H54 (cell line): Measurements from ENCODE around the gene CDC42SE2.
A peak's percentile ranks its signal among the peaks of the same experiment; 100 is the strongest.

Experiments used
- DNase-seq: peaks from one replicate; pipeline ENCODE4 v3.0.0; 2011; ENCODE audit warnings: low spot score, mixed read lengths; ENCODE audit not compliant: insufficient read length
- FAIRE-seq: peaks from 3 replicates; lab custom pipeline; 2011; peaks lifted over from hg19 to GRCh38; lab: Jason Lieb, UNC
- POLR2A ChIP-seq: IDR thresholded peaks from 2 replicates; pipeline ENCODE4 v1.6.1; 2011; ENCODE audit warnings: low read depth, mild to moderate bottlenecking, low read length

CDC42SE2 gene, protein sequence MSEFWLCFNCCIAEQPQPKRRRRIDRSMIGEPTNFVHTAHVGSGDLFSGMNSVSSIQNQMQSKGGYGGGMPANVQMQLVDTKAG

DNA sequence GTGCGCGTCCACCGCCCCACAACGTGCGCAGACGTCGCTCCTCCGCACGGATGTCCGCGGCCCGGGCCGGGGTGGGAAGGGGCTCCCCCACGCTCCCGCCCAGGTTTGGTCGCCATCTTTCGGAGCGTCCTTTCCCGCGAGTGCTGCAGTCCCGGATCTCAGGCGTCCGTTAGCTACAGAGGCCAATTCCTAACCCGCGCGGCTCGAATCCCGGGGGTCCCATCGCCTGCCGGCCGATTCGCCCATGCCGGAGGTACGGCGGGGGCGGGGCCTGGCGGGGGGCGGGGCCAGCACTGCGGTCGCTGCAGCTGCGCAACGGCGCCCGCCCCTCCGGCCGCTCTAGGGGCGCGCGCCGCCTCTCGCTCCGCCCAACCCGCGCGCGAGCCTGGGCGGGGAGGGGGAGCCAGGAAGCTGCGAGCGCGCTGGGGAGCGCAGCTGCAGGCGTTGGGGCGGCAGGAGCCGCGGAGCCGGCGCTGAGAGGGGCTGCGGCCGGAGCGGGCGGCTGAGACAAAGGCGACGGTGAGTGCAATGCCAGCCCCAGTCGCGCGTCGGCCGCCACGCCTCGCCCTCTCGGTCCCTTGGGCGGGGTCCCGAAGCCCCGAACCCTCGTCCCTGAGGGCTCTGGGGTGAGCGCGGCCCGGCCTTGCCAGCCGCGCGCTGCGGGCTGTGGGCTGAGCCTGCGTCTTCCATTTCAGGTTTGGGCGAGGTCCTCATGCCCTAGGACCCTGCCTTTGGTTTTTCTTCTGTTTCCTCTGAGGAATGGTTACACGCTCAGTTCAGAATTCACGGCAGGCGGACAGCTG is at the start of gene CDC42SE2:
Gene CDC42SE2 (plus strand): TSS at position 406 of the 803 bp plus-strand sequence. CDS start 95,441 bp downstream, outside the sequence.
- no peak for FAIRE-seq
- TF ChIP-seq POLR2A, result peak; percentile 92
- peak; percentile 72 for DNase-seq

DNA sequence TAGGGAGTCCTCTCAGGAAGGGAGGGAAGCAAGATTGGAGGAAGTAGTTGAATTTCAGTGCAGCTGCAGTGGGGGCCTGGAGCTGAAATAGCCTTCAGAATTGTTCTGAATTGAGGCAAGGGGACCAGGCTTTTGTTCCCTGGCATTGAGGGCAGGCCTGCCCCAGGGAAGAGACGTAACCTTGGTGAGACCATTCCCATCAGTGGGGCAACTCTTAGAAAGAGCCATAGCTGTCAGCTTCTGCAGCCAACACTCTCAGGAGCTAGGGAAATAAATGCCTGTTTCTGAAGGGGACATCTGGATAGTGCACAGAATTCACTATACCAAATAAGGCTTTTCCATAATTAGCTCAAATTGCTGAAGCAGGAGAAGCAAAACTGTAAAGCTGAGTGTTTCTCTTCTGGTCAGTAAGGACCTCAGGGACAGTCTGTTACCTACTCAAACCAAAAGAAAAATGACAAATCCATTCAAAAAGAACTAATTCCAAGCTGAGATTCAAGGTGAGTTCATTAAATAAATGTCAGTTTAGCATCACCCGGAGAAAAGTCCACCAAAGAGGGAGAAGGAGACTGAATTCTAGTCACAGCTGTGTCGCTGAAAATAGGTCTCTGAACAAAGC is 49.1 kb upstream of the CDC42SE2 start:
- DNase-seq, result no peak
- no peak for TF ChIP-seq POLR2A
- FAIRE-seq, result no peak

DNA sequence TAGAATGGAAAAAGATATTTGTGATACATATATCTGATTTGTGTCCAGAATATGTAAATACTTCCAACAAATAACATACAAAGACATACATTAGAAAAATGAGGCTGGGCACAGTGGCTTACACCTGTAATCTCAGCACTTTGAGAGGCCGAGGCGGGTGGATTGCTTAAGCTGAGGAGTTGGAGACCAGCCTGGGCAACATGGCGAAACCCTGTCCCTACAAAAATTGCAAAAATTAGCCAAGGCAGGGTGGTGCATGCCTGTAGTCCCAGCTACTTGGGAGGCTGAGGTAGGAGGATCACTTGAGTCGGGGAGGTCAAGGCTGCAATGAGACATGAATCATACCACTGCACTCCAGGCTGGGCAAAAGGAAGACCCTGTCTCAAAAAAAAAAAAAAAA is 46.1 kb upstream of the CDC42SE2 start:
- FAIRE-seq (no peak), DNase-seq (no peak)
- TF ChIP-seq POLR2A, result no peak

DNA sequence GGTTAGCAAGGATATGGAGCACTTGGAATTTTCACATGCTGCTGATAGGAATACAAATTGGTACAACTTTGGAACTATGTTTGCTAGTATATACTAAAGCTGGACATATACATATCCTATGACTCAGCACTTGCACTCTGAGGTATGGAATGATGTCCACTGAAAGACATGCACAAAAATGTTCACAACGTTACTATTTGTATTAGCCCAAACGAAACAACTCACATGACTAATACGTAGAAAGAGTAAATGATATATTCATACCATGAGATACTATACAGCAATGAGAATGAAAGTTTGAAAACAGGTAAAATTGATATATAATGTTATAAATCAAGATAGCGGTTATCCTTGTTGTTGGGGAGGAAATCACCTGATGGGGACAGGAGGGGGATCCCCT is 45.5 kb upstream of the CDC42SE2 start:
- no peak for DNase-seq
- peak; percentile 23 for FAIRE-seq

DNA sequence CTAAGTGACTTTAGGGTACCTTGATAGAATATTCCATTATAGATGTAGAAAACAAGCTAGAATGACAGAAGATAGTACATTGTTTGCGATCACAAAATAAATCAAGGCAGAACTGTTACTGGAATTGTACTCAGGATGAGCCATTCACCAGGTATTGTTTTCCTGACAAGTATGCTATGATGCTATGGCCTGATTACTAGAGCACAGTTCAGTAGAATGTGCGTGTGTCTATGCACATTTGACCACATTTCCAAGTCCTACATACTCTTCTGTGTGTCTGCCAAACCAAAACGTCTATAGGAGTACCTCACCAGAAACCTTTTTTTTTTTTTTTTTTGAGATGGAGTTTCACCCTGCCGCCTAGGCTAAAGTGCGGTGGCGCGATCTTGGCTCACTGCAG is 43.3 kb upstream of the CDC42SE2 start:
- DNase-seq (no peak), FAIRE-seq (no peak)
- no peak for TF ChIP-seq POLR2A

More for the DNA sequence above, 45.5 kb upstream of the CDC42SE2 start:
- no peak for TF ChIP-seq POLR2A

DNA sequence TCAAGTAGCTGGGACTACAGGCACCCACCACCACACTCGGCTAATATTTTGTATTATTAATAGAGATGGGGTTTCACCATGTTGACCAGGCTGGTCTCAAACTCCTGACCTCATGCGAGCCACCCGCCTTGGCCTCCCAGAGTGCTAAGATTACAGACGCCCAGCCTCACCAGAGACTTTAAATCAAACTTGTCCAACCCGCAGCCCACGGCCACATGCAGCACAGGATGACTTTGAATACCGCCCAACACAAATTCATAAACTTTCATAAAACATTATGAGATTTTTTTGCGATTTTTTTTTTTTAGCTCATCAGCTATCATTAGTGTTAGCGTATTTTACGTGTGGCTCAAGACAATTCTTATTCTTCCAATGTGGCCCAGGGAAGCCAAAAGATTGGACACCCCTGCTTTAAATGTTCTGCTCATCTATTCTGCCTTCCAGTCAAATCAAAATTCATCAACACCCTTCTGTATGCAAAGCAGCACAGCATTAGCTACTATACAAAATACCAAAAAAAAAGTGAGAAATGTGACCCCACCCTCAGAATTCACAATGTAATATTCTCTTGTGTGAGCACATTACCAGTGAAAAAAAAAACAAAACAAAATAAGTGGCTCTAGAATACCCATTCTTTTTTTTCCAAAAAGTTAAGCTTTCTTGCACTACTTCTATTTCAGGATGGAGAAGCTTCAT is 42.7 kb upstream of the CDC42SE2 start:
- TF ChIP-seq POLR2A, result no peak
- DNase-seq, result no peak
- FAIRE-seq, result no peak

DNA sequence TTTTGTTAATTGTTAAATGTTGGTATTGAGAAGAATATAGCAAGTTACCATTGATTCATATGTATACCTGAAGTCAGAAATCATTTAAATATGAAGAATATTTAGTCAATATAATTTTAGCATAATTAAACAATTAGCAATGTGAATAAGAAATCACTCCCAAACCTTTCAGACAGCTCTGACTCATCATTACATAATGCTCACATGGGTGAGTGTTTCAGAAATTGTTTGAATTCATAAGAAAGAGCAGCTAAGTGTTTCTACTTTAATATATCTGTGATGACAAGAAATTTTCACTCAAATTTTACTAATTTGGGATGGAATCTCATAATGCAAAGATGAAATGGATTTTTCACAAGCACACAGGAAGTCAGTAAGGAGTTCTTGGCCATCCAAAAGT is 42.0 kb upstream of the CDC42SE2 start:
- FAIRE-seq (peak; percentile 68), DNase-seq (peak; percentile 6)
- no peak for TF ChIP-seq POLR2A

DNA sequence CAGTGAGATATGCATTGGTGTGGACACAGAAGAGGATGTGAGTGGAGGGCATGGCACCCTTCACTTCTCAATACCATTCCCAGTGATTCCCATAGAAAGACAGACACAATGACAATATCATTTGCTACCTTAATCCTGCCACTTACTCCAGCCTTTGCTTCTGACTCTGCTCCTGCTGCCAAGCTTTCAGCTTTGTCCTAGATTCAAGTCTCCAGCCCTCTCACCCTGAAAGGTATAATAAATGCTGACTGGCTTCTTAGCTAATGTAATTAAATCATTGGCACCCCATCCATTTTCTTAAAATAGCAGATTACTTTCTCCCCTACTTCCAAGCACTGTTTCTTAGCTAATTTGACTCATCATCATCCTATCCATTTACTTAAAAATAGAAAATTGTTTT is 41.1 kb upstream of the CDC42SE2 start:
- TF ChIP-seq POLR2A, result no peak
- no peak for DNase-seq
- FAIRE-seq, result no peak

DNA sequence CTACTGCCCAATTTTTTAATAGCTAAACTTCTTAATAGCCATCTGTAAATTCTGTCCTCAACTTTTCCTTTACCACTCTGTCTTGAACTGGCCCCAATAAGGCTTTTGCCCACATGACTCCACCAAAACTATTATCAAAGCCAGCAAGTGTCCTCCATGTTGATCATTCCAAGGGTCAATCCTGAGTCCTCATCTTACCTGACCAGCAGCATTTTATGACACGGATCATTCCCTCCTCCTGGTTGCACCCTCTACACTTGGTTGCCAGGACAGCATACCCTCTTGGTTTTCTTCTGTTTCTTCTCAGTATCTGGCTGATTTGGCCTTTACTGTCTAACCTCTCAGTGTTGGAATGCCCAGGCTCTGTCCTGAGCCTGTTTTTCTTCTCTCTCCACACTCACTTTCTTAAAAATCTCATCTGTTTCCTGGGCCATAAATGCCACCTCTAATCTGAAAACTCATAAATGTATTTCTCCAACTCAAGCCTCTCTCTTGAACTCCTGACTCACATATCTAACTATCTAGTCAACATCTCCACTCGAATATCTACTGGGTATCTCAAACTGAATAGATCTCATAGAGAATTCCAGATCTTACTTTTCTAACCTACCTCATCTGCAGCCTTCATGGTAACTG is 40.0 kb upstream of the CDC42SE2 start:
- no peak for DNase-seq
- FAIRE-seq, result no peak
- TF ChIP-seq POLR2A, result no peak

DNA sequence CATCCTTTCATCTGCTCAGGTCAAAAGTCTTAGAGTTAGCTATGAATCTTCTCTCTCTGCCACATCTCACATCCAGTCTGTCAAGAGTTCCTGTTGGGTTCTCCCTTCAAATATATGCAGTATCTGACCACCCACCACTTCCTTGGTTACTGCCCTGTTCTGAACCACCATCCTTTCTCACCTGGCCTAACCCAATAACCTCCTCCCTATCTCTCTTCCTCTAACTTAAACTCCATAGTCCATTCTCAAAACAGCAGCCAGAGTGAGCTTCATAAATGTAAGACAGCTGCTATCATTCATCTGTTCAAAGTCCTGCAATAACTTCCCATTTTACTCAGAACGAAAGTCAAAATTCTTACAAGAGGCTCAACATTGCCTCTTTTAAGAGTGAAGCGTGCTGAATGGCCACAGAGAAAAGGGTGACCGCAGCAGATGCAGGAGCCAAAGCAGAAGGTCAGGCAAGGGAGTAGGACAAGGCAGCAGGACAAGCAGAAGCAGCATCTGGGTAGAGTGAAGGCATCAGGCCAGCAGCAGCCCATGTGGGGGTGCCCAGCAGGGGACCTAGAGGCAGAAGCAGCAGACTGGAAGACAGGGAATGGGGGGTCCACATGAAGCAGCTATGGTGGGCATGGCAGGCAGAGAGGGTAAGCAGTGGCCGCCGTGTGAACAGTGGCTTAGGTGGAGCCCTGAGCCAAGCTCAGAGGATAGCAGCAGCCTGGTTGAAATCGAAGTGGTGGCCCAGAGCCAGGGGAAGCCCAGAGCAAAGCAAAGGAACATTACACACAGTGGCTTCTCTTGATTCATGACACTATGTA is 39.3 kb upstream of the CDC42SE2 start:
- DNase-seq, result no peak
- no peak for TF ChIP-seq POLR2A
- no peak for FAIRE-seq

DNA sequence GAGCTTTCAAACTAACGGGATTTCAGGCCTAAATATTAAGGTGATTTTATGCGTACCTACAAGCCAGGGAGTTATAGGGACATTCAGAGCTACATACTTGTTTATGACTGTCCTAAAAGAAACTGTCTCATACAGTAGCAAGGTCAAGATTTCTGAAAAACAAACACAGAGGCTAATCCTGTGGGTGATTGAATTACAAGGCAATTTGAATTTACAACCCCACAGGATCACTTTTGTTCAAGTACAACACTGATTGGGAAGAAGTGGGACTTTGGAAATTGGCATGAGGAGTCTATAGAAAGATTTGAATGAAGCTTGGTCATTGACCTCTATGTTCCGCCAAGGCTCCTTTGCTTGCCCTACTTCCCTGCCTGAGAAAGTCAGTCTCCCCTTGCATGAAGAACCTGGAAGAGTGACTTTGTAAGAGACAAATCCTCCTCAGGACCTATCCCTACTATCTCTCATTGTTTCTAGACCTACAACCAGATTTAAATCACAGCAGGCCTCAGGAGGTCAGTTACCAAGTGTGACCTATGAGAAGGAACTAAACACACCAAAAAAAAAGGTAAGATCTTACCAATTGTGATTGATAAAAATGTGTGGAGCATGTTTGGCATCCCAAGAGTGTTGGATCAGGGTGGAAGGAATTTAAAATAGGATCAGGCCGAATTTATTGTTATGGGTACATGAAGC is 38.4 kb upstream of the CDC42SE2 start:
- FAIRE-seq (no peak), DNase-seq (no peak)
- TF ChIP-seq POLR2A, result no peak

DNA sequence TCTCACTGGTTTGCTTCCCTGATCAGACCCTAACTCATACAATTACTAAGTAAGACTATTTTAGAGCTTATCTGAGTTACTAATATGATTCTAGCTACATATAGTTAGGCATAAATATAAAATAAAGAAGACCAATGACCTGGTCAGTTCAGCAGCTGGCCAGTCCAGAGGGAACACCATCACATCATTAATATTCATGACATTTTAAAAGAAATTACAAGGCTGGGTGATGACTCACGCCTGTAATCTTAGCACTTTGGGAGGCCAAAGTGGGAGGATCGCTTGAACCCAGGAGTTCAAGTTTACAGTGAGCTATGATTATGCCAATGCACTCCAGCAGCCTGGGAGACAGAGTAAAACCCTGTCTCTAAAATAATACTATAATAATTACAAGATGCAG is 37.0 kb upstream of the CDC42SE2 start:
- FAIRE-seq (no peak), DNase-seq (no peak)
- no peak for TF ChIP-seq POLR2A
